ENCODE results near the gene APBB2. TPM values are rescaled to one million over a fixed set of nuclear protein-coding genes. Genes with fewer than 3 reads are reported as not detected.

Gene APBB2
- total RNA-seq, 3 donors from 2014 or later (not counting 1 experiment from before 2014, with no cell fraction given): 0.38 to 0.48 TPM; not detected in 1

DNA sequence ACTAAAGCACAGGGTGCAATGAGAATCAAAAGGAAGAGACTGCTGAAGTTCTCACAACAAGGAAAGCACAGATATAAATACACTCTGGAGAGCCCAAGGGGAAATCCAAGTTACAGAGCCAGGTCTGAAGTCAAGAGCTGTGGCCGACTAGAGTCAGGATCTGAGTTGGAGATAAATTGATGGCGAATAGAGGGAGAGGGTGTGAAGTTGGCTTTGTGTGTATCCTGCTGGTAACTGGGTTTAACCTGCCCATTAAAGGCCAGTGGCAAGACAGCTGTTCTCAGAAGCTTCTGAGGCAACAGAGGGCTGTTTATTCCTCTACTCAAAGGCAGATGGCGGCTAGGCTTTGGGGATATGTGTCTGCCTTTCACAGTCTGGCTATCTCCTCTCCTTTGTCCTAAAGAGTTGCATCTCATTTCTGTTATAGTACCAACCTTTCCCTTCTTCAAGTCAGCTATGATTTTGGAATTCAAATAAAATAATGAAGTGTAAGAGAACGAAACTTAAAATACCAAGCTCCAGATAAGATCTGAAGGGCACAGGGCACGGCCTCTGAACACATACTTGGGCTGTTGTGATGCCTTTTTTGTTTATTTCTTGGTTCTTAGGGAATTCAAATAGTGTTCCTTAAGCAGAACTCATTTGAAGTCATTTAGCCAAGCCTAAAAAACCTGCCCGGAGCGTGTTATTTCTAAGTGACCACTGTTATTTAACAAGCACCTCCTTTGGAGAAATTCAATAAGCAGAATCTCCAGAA, 142.1 kb downstream of the APBB2 start:
- no peaks in the 10 kb centered on the region for H3K4me1 ChIP-seq (ENCODE audit: control insufficient read depth, insufficient read depth, low read length)
- no peak for ATAC-seq
- no peaks in the 10 kb centered on the region for H3K36me3 ChIP-seq (ENCODE audit: control insufficient read depth, insufficient read depth, low read length)
- H3K4me1 Mint-ChIP-seq: no peaks in the 10 kb centered on the region
- H3K27me3 Mint-ChIP-seq (ENCODE audit: low read depth in 2 of 2): peaks cover 0 to 7% of the 10 kb centered on the region in 2 donors
- no peak overlapping the region for H3K4me3 ChIP-seq (ENCODE audit: low read length)
- H3K9me3 ChIP-seq (ENCODE audit: control insufficient read depth, insufficient read depth, low read length): no peaks in the 10 kb centered on the region
- H3K27ac ChIP-seq (ENCODE audit: low read length): no peak overlapping the region
- no peak overlapping the region for H3K27ac Mint-ChIP-seq
- TF ChIP-seq, protein P1, sequence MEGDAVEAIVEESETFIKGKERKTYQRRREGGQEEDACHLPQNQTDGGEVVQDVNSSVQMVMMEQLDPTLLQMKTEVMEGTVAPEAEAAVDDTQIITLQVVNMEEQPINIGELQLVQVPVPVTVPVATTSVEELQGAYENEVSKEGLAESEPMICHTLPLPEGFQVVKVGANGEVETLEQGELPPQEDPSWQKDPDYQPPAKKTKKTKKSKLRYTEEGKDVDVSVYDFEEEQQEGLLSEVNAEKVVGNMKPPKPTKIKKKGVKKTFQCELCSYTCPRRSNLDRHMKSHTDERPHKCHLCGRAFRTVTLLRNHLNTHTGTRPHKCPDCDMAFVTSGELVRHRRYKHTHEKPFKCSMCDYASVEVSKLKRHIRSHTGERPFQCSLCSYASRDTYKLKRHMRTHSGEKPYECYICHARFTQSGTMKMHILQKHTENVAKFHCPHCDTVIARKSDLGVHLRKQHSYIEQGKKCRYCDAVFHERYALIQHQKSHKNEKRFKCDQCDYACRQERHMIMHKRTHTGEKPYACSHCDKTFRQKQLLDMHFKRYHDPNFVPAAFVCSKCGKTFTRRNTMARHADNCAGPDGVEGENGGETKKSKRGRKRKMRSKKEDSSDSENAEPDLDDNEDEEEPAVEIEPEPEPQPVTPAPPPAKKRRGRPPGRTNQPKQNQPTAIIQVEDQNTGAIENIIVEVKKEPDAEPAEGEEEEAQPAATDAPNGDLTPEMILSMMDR (IDR thresholded peaks at IDR 0.05): no peak
- no peaks in the 10 kb centered on the region for H3K36me3 Mint-ChIP-seq
- peaks cover 0 to 4% of the 10 kb centered on the region in 2 donors for H3K9me3 Mint-ChIP-seq
- intact Hi-C loops (cut with micrococcal nuclease): no loop called here
- no peak overlapping the region for H3K4me3 Mint-ChIP-seq
- 85% methylated on average over 7 of the region's 7 CpGs for WGBS (ENCODE audit: insufficient coverage)
- no peaks in the 10 kb centered on the region for H3K27me3 ChIP-seq (ENCODE audit: control insufficient read depth, insufficient read depth, low read length)
- no peak for DNase-seq

- H3K27ac Mint-ChIP-seq: no peak overlapping the region
- peaks cover 0 to 4% of the 10 kb centered on the region in 2 donors for H3K27me3 Mint-ChIP-seq (ENCODE audit: low read depth in 2 of 2)
- no peaks in the 10 kb centered on the region for H3K4me1 Mint-ChIP-seq
- no peak overlapping the region for H3K4me3 Mint-ChIP-seq
- peaks cover 0 to 2% of the 10 kb centered on the region in 2 donors for H3K9me3 Mint-ChIP-seq
- H3K36me3 Mint-ChIP-seq: no peaks in the 10 kb centered on the region
- intact Hi-C loops (cut with micrococcal nuclease): no loop called here
- 91% methylated on average over 8 of the region's 10 CpGs for WGBS (ENCODE audit: insufficient coverage)
- H3K9me3 ChIP-seq (ENCODE audit: control insufficient read depth, insufficient read depth, low read length): no peaks in the 10 kb centered on the region
- DNase-seq (no peak), ATAC-seq (no peak)
- no peaks in the 10 kb centered on the region for H3K36me3 ChIP-seq (ENCODE audit: control insufficient read depth, insufficient read depth, low read length)
- H3K4me1 ChIP-seq (ENCODE audit: control insufficient read depth, insufficient read depth, low read length): no peaks in the 10 kb centered on the region
- TF ChIP-seq, protein P1 (IDR thresholded peaks at IDR 0.05): no peak
- no peak overlapping the region for H3K4me3 ChIP-seq (ENCODE audit: low read length)
- no peak overlapping the region for H3K27ac ChIP-seq (ENCODE audit: low read length)
- H3K27me3 ChIP-seq (ENCODE audit: control insufficient read depth, insufficient read depth, low read length): no peaks in the 10 kb centered on the region
Measured at GRCh38 chr4:41070516-41071281, 143.6 kb downstream of the APBB2 start.

DNA sequence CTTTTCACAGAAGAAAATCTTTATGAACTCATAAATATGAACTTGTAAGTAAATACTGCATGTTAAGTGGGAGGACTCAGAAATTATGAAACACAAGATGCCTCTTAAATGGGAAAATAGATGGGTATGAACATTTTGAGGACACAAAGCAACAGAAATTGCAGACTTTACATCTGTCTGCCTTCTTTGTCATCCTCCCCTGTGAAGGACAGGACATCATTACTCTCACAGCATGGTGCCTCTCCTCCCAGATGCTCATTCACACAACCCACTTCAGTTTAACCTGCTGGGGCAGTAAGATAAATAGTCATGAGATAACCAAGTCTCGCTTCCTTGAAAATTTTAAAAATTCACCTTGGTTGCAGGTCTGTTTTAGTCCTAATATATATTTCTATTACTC, 144.5 kb downstream of the APBB2 start:
- H3K9me3 Mint-ChIP-seq: peaks cover 0 to 2% of the 10 kb centered on the region in 2 donors
- H3K4me3 Mint-ChIP-seq: no peak overlapping the region
- Histone ChIP-seq H3K4me3 (ENCODE audit: low read length) (no peak overlapping the region), H3K4me1 (ENCODE audit: control insufficient read depth, insufficient read depth, low read length) (no peaks in the 10 kb centered on the region), H3K9me3 (ENCODE audit: control insufficient read depth, insufficient read depth, low read length) (no peaks in the 10 kb centered on the region), H3K27ac (ENCODE audit: low read length) (no peak overlapping the region), H3K27me3 (ENCODE audit: control insufficient read depth, insufficient read depth, low read length) (no peaks in the 10 kb centered on the region), H3K36me3 (ENCODE audit: control insufficient read depth, insufficient read depth, low read length) (no peaks in the 10 kb centered on the region)
- TF ChIP-seq, protein P1 (IDR thresholded peaks at IDR 0.05): no peak
- peaks cover 0 to 4% of the 10 kb centered on the region in 2 donors for H3K27me3 Mint-ChIP-seq (ENCODE audit: low read depth in 2 of 2)
- no peak overlapping the region for H3K27ac Mint-ChIP-seq
- ATAC-seq: no peak
- DNase-seq: no peak
- H3K4me1 Mint-ChIP-seq: no peaks in the 10 kb centered on the region
- intact Hi-C loops (cut with micrococcal nuclease): no loop called here
- no peaks in the 10 kb centered on the region for H3K36me3 Mint-ChIP-seq
- no CpG with 5 or more reads among the region's 1 CpG for WGBS (ENCODE audit: insufficient coverage)

Measured in natural killer cell (primary cell).